Activated CD4-positive, alpha-beta T cell treated with anti-CD3 and anti-CD28 coated beads, Interleukin-2, Interleukin-6, amounts not matched to agents 100 ng/mL and 50 ng/mL, durations not matched to agents 16 hours and 8 hours (primary cell): Measurements from ENCODE around the gene C9orf43.
"Not testable (repeated sequence)": the region's sequence is repeated elsewhere in the genome, so short reads cannot be mapped to it uniquely, and the experiment has no call there.

Experiments used
- DNase-seq: peaks from one replicate; pipeline ENCODE4 v3.0.0-alpha.2; 2020

C9orf43 gene

DNA sequence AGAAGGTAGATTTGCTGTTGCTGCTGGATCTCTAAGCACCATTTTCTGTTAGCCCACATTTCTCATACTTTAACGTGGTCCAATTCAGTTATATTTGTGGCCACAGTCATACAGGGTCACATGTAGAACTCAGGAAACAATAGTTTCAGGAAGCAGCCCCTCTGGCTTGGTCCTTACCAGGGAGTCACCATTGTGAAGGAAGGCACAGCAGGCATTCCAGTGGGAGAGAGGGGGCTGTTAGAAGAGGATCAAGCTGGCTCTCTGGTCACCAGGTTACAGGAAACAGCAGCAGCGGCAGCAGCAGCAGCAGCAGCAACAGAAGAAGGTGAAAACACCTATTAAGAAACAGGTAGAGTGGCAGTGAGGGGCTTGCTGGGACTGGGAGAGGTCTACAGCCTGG, 14.5 kb downstream of the C9orf43 start:
- no peak for DNase-seq

GRCh38 chr9:113426701-113427100, 16.2 kb downstream of the C9orf43 start:
- no peak for DNase-seq

- no peak for DNase-seq
These were observed 17.1 kb downstream of the C9orf43 start for GRCh38 chr9:113427629-113428028.

DNA sequence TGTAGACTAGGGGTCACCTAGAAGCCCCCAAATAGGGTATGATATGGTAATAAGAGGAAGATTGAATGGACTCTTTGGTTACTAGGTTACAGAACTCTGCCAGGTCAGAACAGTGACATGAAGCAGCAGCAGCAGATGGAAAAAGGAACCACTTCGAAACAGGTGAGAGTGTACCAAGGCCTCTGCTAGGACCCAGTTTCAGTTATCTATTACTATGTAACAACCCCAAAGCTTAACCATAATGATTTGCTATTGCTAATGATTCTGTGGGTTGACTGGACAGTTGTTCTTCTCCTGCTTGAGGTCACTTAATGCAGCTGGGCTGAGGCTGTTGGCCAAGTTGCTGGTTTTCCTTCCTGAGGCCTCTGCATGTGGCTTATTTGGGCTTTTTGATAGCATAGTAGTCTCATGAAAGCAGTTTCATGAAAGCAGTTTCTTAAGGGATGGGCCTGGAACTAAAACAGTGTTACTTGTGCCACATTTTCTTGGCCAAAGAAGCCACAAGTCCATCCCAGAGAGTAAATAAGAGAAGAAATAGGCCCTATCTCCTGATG, 17.6 kb downstream of the C9orf43 start:
- DNase-seq: no peak

DNA sequence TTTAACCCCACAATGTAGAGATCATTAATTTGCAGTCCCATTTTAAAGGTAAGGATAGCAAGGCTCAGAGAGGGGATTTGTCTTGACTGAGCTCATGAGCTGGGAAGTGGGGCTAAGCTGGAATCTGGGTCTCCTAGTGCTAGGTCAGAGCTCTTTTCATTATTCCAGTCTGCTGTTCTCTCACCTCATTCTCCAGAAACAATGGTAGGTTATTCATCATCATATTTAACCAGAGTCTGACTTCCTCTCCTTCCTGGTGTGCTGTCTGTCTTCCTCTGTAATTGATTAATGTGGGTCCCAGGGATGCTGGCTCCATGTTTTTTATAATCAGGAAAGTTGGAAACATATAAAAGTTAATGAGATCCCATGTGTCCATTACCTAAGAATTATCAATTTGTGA, 20.6 kb downstream of the C9orf43 start:
- DNase-seq: no peak

GRCh38 chr9:113436728-113437515, 26.4 kb downstream of the C9orf43 start:
- no peak for DNase-seq

- DNase-seq: not testable (repeated sequence)
These were observed 27.2 kb downstream of the C9orf43 start for GRCh38 chr9:113437716-113438115.

GRCh38 chr9:113444736-113445135, 34.2 kb downstream of the C9orf43 start:
- no peak for DNase-seq

- peak; percentile 36 for DNase-seq
These were observed 35.8 kb downstream of the C9orf43 start for GRCh38 chr9:113446323-113446740.

DNA sequence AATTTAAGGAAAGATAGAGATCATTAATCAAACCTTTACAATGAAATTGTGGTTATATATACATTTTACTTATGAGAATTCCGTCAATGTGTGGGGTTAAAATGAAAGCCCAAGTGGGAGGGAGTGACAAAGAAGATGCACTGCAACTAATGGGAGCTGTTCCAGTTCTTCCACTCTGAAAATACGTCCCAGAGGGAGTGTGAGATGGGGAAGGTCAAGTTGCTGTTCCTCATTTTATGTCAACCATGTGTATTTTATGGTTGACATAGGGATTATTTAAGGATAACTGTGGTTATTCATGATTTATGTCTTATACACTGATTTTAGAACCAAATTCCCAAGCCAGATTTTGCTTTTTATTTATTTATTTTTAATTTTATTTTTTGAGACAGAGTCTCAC, 38.8 kb downstream of the C9orf43 start:
- DNase-seq: no peak

DNA sequence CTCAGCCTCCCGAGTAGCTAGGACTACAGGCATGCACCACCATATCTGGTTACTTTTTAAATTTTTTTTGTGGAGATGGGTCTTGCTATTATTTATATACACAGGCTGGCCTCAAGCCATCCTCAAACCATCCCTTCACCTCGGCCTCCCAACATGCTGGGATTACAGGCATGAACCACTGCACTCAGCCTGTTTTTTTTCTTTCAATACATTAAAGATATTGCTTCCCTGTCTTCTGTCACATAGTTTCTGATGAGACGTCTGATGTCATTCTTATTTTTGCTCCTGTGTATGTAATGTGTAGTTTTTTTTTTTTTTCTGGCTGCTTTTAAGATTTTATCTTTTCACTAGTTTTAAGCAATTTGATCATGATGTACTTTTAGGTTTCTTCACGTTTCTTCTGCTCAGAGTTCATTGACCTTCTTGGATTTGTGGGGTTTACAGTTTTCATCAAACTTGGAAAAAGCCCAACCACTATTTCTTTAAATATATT, 41.6 kb downstream of the C9orf43 start:
- no peak for DNase-seq

- DNase-seq: peak; percentile 29
These were observed 44.6 kb downstream of the C9orf43 start for GRCh38 chr9:113454914-113455761.

DNA sequence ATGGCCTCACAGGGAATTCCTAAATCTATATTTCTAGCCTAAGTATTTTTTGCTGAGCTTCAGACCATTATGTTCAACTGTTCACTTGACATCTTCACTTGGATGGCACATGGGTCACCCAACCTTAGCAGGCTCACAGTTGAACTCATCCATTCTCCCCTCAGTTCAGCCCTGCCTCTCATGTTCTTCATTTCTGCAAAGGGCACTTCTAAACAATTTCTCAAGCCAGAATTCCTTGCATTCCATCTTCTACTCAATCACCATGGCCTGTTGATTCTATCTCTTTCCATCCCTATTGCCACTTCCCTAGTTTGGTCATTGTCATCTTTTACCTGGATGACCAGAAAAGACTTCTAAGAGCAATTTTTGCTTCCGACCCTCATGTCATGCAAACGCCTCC, 45.7 kb downstream of the C9orf43 start:
- DNase-seq: no peak

DNA sequence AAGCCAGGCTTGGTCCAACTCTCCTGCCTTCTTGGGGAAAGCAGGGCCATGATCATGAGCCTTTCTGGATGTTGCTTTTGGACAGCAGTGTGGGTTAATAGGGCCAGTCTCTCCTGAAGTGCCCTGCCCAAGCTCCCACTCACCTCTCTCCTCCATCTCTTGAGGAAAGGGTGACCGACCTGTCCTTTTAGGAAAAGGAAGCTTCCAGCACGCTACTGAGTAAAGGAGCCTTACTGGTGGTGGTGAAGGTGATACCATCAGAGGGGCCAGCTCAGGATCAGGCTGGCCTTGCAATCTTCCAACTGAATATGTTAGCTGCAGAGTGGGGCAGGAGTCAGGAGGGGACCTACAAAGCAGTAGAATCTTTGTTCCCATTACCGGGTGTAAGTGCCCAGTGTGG, 50.7 kb downstream of the C9orf43 start:
- DNase-seq: no peak

DNA sequence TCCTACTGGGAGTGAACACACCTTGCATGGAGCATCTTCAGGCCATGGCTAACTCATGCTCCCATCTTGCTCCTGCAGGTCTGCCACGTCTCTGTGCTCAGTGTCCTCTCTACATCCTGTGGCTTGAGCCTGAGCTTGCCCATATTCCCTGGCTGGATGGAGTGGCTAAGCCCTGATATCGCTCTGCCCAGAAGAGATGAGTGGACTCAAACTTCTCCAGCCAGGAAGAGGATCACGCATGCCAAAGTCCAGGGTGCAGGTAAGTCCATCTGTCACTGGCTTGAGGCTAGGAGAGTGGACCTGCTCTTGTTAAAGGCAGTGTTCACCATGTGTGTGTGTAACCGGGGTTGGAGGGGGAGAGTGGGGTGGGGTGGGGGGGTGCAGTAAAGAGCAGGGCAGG, 51.4 kb downstream of the C9orf43 start:
- no peak for DNase-seq

GRCh38 chr9:113462781-113463286, 52.3 kb downstream of the C9orf43 start:
- DNase-seq: no peak

DNA sequence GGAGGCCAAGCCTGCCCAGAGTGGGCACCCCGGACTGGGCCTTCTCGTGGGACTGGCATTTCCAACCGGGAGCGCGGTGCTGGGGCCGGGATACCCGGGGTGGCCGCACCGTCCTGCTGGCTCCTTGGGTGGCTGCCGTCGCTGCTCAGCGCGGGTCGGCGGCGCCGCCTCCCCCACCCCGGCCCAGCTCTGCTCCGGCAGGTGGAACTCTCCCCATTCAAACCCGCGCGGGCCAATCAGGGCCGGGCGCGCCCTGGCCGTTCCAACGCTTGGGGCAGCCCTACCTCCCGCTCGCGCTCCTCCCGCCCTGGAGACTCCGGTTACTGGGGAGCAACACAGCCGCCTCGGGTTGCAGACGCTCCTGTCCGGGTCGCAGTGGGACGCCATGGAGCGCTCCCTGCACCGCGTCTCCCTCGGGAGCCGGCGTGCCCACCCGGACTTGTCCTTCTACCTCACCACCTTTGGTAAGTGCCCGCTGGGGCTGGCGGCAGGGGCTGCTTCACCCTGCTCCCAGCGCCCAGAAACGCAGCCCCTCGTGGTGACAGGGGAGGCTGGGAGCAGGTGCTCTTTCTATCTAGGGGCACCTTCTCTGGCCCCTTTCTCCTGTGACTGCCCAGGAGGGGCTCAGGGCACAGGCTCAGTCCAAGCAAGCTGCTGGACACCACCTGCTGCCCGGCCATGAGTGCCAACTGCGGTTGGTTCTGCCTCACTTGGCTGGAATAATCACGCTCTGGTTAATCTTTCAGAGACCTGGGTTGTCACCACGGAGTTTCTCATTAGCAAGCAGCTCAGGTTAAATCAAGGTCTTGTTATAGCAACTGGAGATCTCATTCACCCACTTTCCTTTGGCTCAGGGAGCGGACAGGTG, 53.1 kb downstream of the C9orf43 start, which contains the start of gene RGS3:
Gene RGS3, plus strand, starts transcription at position 310 of the 868 bp plus-strand sequence. Its CDS starts 76 bp downstream, at position 386.
- DNase-seq: no peak

DNA sequence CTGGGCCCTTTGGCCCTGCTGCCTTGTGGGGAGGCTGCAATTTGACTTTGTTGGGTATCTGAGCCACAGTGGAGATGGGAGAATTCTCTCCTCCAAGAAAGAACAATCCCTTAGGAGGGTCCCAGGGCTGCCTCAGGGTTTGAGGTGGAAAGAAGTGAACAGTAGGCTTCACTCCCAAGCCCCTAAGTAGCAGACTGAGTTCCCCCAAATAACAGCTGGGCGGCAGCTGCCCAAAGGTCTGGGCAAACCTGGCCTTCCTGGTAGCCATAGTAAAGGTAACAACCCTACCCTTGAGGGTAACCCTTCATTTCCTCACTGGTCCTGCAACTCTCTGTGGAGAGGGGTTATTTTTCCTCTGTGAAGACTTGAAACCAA, 53.7 kb downstream of the C9orf43 start:
- DNase-seq: no peak

DNA sequence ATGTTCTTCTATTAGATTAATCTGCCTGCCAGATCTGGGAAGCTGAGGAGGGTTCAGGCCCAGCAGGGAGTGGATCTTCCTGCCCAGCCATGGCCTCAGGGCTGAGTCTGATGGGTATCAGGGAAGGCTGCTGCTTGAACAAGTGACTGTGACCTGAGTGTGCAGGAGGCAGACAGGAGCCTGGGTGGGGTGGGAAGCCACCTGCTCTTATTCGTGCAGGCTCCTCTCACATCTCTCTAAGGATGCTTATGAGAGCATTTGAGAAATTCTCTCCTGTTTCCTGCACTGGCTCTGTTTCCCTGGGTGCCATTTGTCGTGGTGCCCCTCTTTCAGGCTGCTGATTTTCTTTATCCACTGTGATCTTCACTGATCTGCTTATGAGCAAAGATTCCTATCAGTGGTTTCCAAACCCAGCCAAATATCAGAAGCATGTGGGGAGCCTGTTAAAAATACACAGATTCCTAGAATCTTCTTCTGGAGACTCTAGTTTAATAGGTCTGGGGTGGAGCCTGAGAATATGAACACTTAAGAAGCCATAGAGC, 55.1 kb downstream of the C9orf43 start:
- DNase-seq: no peak

DNA sequence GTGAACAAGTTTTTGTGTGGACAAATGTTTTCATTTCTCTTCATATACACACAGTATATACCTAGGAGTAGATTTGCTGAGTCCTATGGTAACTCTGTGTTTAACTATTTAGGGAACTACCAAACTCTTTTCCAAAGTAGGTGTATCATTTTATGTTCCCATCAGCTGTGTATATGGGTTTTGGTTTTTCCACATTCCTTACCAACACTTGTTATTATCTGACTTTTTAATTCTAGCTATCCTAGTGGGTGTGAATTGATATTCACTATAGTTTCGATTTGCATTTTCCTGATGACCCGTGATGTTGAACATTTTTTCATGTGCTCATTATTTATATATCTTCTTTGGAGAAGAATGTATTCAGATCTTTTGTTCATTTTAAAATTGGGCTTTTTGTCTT, 56.6 kb downstream of the C9orf43 start:
- DNase-seq: no peak

DNA sequence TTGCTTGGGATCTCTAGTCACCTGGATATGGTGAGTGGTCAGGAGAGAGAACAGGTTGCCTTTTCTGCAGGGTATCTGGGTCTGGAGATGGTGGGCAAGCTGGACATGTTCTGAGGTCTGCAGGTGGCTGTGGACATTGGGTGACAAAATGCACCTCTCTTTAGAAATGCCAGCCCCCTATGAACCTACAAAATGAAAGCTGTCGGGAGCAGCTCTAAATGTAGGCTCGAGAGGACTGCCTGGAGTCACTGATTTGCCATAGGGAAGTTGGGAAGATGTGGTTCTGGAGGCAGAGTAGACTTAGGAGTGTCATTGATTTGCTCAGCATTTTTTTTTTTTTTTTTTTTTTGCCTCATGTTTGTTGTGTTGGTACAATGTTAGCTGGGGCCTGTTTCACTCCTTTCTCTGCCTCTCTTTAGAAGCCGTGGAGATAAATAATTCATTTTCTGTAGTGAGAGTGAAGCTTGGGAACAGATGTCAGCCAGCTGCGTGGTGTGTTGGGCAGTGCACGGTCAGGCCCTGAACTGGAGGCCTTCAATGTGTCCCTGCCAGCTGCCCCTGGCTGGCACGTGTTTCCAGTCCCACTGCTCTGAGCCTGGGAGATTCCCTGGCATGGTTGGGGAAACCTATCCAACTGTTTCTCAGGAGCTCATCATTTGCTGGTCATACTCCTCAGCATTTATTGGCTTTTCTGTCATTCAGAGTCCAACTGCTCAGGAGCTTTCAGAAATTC, 58.3 kb downstream of the C9orf43 start:
- DNase-seq: no peak
